Erythroblast (primary cell): ENCODE measurements around the gene RPS6KA2.
"Not testable (repeated sequence)": the region's sequence is repeated elsewhere in the genome, so short reads cannot be mapped to it uniquely, and the experiment has no call there.

Experiments
- DNase-seq, 2 experiments: peaks; one replicate each; lab custom pipeline; 2025; lab: John Stamatoyannopoulos, UW
- GATA1 ChIP-seq: IDR thresholded peaks from 2 replicates; pipeline ENCODE4 v1.6.1; 2011; ENCODE audit warnings: low read depth, mild to moderate bottlenecking, control low read depth, low read length, moderate library complexity
- POLR2A ChIP-seq: IDR thresholded peaks from 2 replicates; pipeline ENCODE4 v1.6.1; 2011; ENCODE audit warnings: mild to moderate bottlenecking, low read length

RPS6KA2 gene

GRCh38 chr6:166591961-166592520 is 35.0 kb downstream of the RPS6KA2 start:
- no peak for DNase-seq
- TF ChIP-seq POLR2A = no peak
- TF ChIP-seq GATA1 = no peak

- DNase-seq = no peak
Measured at GRCh38 chr6:166591026-166591425, 36.0 kb downstream of the RPS6KA2 start.

GRCh38 chr6:166589786-166590574 is 37.1 kb downstream of the RPS6KA2 start:
- TF ChIP-seq POLR2A (no peak), GATA1 (no peak)

More at GRCh38 chr6:166591026-166591425, 36.0 kb downstream of the RPS6KA2 start:
- TF ChIP-seq GATA1 = no peak
- no peak for TF ChIP-seq POLR2A

GRCh38 chr6:166589337-166589731 is 37.7 kb downstream of the RPS6KA2 start:
- no peak for DNase-seq
- TF ChIP-seq POLR2A (no peak), GATA1 (no peak)

More at GRCh38 chr6:166589786-166590574, 37.1 kb downstream of the RPS6KA2 start:
- no peak for DNase-seq

DNA sequence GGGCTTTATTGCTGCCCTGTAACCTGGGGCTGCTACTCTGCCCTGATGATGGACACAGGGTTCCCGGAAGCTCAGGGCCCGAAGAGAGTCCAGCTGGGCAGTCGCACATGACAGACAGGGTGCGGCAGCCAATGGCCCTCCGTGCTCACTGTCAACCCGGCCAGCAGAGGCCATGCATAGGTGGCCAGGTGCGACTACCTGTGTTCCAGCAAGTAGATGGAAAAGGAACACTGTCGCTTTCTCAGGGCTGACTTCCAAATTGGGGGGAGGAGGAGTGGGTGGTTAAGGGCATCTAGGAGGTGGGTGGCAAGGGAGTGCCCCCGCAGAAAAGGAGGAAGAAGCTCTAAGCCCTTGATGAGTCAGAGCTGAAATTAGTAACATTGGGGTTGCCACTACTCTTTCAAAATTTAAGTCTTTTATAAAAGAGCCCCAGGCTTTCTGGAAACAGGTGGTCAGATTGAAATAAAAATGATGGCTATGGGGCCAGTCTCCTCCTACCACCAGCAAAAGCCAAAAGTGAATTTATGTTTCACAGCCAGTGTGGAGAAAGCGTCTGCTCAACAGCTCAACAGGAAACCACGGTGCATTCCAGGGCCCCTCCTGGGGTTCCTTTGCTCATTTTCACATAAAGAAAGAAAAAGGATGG is 38.2 kb downstream of the RPS6KA2 start:
- no peak for DNase-seq
- TF ChIP-seq POLR2A (no peak), GATA1 (no peak)

GRCh38 chr6:166587631-166588413 is 39.2 kb downstream of the RPS6KA2 start:
- DNase-seq = no peak
- TF ChIP-seq POLR2A (no peak), GATA1 (no peak)

- TF ChIP-seq GATA1 (no peak), POLR2A (no peak)
- DNase-seq = peak; percentile 9 to 30
Measured at GRCh38 chr6:166586424-166587156, 40.5 kb downstream of the RPS6KA2 start, which contains the start of gene RAMACL. TSS of gene RAMACL (minus strand) at chr6:166586678. CDS start at chr6:166586477, 201 bp downstream.

DNA sequence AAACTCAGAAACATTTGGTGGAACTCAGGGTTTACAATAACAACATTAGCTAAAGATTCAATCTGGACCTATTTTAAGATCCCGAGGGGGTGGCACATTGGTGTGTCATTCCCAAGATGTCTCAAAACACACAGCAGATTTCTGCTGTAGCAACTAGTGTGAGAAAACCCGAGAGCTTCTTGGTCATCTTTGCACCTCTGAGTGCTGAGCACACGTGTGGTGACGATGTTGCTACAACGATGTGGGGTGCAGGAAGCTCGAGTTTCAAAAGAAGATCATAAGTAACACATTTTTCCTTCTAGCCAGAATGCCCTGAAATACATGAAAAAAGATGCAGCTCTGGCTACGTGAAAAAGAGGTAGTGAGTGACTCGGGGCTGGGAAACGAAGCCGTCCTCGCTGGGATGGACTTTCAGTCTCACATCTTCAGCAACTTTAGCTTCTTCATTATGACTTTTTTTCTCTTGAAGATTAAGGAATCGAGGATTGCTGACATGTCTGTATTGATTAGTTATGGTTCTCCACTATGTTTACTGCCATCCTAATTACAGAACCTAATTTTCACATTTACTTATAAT is 42.1 kb downstream of the RPS6KA2 start:
- DNase-seq = no peak

GRCh38 chr6:166584155-166584554 is 42.9 kb downstream of the RPS6KA2 start:
- no peak for DNase-seq
- TF ChIP-seq POLR2A = no peak
- TF ChIP-seq GATA1 = no peak

More for the DNA sequence above, 42.1 kb downstream of the RPS6KA2 start:
- TF ChIP-seq GATA1 (no peak), POLR2A (no peak)

DNA sequence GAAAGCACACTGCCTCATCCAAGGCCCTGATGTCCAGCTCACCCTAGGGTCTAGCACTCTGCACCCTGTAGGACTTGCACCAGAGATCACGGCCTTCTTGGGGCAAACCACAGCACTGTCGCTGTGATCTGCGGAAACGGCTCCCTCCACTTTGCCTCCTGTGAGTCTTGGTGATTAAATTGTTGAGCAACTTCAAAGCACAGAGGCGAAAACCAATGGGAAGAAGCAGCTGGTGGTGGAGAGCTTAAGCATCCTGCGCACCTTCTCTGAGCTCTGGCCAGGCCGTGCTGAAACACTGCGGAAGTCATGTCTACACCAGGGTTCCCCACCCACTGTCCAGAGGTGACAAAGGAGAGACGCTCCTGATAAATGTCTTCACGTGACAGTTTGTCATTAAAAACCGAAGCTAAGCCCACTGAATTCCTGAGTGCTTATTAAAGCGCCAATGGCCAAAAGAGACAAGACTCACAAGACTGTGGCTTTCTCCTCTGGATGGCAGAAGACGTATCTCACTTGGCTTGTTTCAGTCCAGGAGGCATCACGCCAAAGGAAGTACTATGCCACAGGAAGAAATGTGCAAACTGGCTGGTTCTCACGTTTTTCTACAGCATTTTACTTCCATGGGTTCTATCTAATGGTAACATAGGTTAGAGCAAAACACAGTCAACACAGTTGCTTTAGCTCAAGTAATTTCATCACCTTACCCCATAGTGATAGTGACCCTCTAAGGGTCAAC is 43.7 kb downstream of the RPS6KA2 start:
- TF ChIP-seq GATA1 (no peak), POLR2A (no peak)
- no peak for DNase-seq

- no peak for DNase-seq
Measured at GRCh38 chr6:166582258-166582657, 44.8 kb downstream of the RPS6KA2 start.

DNA sequence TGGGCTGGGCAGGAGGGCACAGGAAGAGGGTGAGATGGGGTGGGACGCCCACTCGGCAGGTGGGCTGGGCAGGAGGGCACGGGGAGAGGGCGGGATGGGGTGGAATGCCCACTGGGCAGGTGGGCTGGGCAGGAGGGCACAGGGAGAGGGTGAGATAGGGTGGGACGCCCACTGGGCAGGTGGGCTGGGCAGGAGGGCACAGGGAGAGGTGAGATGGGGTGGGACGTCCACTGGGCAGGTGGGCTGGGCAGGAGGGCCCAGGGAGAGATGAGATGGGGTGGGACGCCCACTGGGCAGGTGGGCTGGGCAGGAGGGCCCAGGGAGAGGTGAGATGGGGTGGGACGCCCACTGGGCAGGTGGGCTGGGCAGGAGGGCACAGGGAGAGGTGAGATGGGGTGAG is 45.2 kb downstream of the RPS6KA2 start:
- not testable (repeated sequence) for DNase-seq

More at GRCh38 chr6:166582258-166582657, 44.8 kb downstream of the RPS6KA2 start:
- TF ChIP-seq POLR2A (no peak), GATA1 (no peak)
